ELR (cell line): Measurements from ENCODE around the gene INCENP.

ENCODE experiments used
- DNase-seq: peaks from one replicate; pipeline ENCODE4 v3.0.0-alpha.2; 2015; ENCODE audit warnings: low read depth

INCENP gene

DNA sequence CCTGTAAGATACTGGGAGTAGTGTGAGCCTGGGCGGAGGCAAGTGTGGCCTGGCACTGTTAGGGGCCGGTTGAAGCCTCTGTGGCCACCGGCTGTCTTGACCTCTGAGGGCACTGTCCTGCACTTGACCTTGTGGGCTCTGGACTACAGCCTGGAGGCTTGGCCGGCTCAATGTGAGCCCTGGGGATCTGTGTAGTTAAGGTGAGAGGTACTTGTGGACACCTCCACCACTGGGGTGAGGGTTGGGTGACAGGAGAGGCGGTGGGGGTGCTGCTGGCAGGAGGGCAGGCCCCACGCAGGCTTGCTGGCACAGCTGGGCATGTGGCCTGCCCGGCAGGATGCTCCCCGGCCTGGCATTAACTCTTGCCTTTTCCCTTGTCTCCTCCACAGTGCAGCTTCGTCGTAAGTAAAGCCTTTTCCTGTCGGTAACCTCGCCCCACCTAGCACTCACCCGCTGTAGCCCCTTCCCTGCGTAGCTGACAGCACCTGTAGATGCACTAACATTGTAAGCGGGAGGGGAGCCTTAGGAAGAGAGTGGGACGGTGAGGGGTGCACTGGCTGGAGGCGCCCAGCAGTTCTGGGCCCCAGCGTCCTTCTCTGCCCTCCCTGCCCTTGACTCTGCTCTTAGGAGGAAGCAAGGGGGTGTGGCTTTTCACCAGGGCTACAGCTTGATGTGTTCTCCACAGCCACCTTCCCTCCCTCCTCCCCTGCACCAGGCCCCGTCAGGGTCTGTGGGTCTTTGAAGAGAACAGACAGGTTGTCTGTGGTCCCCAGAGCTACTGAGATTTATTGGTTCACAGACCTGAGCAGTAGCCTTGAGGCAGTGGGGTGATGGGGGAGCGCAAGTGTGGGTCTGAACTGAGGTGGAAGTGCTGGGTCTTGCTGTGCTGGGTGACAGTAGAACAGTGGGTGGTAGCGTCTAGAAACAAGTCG is 17.6 kb downstream of the INCENP start:
- DNase-seq = no peak

DNA sequence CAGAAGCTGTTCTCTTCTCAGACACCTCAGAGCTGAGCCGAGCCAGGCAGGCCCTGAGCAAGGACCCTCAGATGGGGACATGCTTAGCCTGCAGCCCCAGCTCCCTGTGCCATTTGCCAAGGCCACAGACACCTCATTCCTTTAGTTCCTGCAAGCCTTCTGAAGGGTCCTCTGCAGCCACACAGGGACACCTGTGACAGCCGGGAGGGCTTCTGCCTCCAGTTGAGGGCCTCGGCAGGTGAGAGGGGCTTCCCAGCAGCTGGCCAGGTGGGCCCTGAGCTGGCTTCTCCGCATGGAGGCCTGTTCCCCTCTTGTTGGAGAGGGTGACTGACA is 18.2 kb downstream of the INCENP start:
- DNase-seq = no peak

DNA sequence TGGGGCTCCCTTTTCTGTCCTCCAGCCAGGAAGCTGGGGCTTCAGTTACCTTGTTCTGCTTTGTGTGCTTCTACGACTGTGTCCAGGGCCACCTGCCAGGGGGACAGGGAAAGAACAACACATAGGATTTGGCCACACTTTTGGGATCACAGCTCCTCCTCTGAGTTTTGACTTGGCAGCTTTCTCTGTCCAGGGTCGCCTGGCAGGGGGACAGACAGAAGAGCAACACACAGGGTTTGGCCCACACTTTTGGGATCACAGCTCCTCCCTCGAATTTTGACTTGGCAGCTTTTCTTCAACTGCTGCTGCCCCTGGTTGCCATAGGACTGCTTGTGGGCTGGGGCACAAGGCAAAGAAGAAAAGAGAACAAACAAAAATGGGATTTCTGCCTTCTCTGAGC is 19.1 kb downstream of the INCENP start:
- DNase-seq = no peak

DNA sequence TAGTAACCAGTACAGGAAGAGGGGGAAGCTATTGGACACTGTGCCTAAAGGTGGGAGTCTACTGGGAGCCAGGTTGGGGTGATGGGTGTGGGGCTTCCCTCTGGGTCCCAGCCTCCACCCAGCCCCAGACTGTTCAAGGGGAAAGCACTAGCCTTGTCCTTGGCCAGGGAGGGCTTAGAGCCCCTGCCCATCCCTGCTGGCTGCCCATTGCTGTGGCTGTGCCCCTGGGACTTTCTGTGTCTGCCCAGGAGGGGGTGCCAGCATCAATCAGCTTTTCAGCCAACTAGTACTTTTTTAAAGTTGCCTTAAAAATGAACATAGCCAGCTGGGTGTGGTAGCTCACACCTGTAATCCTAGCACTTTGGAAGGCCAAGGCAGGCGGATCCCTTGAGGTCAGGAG is 19.9 kb downstream of the INCENP start:
- no peak for DNase-seq

DNA sequence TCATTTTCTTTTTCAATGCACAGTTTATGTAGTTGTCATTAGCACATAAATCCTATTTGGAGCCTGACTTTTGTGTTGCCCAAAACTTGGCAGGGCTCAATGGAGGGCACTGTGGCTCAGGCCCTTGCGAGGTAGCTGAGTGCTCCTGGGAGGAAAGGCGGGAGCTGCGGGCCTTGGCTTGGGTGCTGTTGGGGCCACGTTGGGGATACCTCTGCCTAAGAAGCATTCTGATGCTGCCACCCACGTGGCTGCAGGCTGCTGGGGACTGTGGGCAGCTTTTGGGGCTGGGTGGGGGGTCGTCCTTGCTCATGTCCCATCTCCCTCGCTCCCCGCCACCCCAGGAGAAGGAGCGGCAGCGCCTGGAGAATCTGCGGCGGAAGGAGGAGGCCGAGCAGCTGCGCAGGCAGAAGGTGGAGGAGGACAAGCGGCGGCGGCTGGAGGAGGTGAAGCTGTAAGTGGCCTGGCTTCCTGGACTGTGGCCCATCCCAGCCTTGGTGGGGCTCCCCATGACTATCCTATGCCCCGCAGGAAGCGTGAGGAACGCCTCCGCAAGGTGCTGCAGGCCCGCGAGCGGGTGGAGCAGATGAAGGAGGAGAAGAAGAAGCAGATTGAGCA is 20.9 kb downstream of the INCENP start:
- no peak for DNase-seq

DNA sequence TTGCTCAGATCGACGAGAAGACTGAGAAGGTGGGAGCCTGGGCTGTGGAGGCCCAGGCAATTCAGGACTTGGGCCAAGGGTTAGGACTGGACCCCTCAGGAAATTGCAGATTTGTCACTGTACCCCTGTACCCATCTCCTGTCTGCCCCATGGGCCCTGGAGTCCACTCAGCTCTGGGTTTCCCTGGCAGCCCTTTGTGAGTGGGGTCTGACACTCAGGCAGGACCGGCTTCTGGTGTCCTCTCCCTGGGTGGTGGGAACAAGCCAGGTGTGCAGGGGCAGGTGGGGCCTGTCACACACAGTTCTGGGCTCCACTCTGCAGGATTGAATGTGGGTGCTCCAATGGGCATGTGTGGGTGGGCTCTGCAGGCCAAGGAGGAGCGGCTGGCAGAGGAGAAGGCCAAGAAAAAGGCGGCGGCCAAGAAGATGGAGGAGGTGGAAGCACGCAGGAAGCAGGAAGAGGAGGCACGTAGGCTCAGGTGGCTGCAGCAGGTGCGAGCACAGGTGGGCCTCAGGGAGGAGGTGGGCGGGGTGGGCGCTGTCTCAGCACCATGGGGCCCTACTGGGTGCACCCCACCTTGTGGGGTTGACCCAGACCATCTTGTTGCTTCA is 21.6 kb downstream of the INCENP start:
- DNase-seq = no peak

DNA sequence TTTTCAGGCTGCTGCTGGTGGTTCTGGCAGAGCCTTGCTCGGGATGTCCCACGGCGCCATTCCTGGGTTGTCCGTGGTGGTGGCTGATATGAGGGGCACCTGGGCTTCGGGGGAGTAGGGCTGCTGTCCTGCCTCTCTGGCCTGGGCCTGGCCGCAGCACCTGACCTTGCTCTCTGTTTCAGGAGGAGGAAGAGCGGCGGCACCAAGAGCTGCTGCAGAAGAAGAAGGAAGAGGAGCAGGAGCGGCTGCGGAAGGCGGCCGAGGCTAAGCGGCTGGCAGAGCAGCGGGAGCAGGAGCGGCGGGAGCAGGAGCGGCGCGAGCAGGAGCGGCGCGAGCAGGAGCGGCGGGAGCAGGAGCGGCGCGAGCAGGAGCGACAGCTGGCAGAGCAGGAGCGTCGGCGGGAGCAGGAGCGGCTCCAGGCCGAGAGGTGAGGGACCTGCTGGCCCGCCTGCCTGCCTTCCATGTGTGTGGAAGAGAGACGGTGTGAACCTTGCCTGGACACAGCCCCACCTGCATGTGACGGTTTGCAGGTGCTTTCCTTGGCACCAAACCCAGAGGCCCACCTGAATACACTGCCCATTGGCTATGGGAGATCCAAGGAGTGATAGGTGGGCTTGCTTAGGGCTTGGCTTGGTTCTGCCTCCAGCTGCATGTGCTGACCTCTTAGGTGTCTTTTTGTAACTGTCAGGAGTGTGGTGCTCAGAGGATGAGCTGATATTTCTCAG is 22.8 kb downstream of the INCENP start:
- DNase-seq = no peak

DNA sequence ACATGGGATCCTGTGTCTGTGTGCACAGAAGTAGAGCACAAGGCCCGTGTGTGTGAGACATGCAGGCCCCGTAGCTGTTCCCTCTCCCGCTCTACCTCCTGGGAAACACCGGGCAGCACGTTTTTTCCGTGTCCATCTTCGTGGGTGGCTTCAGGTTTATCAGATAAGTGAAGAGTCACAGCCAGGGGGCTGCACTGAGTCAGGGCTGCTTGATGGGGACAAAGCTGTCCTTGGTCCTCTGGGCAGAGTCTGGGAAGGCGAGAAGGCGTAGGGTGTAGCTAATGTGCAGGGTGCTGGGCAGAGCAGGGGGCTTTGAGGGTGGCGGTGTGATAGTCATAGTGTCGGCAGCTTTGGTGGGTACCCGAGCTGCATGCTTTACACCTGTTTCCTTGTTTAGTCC is 23.7 kb downstream of the INCENP start:
- DNase-seq = no peak

DNA sequence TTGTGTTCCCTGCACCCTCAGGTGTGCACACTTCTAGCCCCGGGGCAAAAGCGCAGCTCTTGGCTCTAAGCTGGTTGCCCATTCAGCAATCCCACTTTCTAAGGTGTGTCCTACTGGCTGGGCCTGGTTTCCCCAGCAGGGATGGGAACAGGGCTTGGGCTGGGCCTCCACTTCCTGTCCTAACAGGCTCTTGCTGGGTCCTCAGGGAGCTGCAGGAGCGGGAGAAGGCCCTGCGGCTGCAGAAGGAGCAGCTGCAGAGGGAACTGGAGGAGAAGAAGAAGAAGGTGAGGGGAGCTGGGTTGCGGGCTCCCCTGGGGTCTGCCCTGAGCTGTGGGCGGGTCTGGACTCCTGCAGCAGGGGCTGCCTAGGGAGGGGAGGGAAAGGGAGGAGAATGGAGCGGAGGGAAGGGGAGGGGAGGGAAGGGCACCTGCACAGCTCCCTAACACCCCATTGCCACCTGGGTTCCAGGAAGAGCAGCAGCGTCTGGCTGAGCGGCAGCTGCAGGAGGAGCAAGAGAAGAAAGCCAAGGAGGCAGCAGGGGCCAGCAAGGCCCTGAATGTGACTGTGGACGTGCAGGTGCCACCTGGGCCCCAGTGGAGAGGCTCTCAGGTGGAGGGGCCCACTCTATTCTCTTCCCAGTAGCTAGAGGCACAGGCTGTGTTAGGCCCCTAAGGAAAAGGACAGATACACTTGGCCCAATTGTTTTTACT is 24.6 kb downstream of the INCENP start:
- no peak for DNase-seq

DNA sequence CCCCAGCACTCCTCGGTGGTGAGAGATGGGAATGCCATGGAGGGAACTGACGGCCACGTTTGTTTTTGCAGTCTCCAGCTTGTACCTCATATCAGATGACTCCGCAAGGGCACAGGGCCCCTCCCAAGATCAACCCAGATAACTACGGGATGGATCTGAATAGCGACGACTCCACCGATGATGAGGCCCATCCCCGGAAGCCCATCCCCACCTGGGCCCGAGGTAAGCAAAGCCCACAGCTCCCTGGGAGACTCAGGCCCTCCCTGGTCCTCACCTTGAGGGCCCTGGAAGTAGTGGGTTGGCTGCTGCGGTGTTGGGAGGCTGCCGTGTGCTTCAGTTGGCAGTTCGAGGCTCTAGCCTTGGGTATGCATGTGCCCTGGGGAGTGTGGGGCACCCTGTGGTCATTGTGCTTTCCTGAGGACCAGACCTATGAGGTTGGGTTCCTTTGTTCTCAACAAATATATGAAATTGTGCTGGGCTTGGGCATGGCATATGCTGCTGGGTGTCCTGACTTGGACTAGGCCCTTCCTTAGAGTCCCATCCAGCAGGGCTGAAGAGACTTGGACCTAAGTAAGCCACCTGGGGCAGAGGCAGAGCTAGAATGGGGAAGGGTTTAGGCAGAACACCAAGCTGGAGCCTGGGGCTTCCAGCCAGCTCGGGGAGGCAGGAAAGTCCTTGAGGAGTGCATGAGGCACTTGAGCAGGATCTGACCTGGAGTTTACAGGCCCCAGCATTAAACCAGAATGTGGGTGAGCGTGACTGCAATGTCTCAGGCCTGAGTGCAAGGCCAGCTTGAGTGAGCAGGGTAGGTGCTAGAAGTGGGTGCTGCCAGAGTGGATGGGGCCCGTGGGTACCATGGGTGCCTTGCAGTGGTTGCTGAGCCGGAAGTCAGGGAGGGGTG is 26.4 kb downstream of the INCENP start:
- DNase-seq = no peak

DNA sequence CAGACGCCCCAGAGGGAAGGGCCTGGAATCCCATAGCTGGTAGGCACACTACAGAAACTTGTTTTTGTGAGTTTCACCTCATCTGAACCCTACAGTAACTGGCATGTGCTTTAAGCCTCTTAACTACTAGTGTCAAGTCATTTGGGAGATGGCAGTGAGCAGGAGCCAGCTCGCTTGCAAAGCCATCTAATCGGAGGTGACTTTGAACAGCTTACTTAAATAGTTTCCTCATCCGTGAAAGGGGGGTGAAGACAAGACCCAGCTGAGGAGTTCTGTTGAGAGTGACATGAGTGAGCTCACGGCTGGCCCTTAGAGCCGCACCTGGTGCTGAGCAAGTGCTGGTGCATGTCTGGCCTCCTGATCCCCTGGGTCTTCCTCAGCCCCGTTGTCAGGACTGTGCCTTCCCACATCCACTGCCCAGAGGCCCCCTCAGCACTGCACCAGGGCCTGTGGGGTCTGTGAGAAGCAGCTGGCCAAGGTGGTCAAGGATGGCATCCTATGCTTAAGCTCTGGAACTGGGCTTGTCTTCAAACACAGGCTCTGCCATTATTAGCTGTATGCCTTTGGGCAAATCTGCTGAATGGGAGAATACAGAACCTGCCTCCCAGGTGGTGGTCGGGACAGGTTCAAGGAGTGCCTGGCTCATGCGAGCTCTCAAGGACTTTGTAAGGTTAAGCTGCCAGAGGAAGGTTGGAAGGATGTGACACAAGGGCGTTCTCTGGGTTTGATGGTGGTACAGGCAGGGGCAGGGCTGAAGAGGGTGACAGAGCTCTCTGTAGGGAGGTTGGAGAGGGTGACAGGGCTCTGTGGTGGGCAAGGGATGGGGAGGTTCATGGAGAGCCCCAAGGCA is 27.3 kb downstream of the INCENP start:
- no peak for DNase-seq

DNA sequence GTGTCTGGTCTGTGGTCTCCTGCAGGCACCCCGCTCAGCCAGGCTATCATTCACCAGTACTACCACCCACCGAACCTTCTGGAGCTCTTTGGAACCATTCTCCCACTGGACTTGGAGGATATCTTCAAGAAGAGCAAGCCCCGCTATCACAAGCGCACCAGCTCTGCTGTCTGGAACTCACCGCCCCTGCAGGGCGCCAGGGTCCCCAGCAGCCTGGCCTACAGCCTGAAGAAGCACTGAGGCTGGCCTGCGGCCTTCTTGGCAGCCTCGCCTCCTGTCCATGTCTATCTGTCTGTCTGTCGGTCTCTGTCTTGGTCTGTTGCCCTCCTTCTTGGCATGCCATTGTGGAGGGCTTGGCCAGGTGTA is 27.9 kb downstream of the INCENP start:
- DNase-seq = no peak

DNA sequence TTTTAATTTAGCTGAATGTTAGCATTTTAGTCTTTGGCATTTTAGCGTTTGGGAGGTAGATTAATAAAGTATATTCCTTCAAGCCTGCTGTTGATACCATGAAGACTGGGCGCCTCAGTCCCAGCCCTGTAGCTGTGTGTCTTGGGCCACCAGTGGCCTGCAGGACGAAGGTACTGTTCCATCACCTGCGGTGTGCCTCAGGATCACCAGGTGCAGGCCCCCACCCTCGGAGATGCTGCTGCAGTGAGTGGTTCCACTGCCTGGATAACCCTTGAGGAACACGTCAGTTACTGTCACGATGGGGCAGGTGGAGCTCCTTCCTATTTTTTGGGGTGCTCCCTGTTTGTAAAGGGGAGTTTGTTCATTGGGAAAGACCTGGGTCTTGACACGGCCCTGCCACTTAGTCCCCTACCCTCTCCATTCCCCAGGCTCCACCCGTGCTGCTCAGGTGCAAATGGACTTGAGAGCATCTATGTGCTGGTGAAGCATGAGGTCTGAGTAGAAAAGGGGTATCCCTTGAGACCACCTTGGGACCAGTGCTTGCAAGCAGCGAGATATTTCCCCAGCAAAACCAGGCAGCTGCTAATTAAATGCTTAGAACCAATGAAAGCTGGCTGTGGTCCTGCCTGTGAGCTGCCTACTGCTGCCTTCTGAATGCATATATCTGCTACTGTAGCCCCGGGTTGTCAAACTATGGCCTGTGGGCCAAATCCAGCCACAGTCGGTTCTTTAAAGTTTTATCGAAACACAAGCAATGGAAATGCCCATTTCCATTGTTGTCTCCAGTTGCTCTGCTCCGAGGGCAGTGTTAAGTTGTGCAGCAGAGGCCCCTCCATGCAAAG is 28.7 kb downstream of the INCENP start:
- no peak for DNase-seq

DNA sequence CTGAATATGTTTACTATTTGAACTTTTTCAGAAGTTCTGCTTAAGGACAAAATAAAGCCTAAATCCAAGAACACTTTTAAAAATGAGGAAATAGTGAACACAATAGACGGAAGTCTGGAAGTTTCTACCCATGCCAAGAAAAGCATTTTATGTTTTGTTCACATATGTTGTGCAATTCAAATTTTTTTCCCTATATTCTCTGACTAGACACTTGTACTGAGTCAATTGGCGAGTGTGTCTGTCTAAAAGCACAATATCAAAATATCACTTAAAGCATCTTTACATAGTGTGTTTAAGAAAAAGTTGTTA is 29.2 kb downstream of the INCENP start:
- DNase-seq = no peak

DNA sequence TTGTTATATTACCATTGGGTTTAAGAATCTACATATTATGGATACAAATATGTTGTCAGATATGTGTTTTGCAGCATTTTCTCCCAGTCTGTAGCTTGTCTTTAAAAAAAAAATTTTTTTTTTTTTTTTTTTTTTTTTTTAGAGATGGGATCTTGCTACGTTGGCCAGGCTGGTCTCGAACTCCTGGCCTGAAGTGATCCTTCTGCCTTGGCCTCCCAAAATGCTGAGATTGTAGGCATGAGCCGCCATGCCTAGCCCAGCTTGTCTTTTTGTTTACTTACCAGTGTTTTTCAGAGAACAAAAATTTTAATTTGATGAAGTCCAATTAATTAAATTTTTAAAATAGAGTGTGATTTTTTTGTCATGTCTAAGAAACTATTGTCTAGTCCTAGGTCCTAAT is 29.8 kb downstream of the INCENP start:
- DNase-seq = no peak

DNA sequence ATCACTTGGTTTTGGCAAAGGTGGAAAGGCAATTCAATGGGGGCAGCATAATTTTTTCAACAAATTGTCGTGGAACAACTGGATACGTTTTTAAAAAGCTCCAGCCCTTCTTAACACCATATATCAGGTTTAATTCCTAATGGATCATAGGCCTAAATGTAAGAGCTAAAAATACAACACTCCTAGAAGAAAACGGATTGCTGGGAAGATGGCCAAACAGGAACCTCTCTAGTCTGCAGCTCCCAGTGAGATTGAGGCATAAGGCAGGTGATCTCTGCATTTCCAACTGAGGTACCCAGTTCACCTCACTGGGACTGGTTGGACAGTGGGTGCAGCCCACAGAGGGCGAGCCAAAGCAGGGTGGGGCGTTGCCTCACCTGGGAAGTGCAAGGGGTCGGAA is 33.8 kb downstream of the INCENP start:
- DNase-seq = no peak

DNA sequence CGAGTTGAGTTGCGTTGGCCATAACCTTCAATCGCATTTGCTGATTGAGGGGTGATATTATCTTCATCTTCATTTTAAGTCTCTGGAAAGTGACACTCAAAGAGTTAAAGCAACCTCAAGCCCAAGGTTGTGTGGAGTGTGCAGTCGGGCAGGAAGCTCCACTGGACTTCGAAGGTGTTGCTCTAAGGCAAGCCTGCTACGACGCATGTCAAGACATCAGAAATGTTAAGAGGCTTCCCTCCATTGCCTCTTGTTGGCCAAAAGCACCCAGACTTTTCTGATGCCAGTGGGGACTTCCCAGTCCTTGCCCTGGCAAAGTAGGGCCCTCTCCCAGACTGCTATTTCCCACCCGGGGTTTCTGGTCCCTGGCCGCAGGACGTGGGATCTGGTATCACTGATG is 42.6 kb downstream of the INCENP start:
- no peak for DNase-seq

DNA sequence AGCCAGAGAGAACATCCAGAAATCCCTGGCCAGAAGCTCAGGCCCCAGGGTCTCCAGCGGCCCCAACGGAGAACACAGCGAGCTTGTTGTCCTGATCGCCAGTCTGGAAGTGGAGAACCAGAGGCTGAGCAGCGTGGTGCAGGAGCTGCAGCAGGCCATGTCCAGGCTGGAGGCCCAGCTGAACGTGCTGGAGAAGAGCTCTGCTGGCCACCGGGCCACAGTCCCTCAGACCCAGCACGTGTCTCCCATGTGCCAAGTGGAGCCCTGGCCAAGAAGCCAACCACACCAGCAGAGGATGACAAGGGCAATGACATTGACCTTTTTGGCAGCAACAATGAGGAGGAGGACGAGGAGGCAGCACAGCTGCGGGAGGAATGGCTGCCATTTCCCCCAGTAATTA is 45.6 kb downstream of the INCENP start:
- DNase-seq = no peak

DNA sequence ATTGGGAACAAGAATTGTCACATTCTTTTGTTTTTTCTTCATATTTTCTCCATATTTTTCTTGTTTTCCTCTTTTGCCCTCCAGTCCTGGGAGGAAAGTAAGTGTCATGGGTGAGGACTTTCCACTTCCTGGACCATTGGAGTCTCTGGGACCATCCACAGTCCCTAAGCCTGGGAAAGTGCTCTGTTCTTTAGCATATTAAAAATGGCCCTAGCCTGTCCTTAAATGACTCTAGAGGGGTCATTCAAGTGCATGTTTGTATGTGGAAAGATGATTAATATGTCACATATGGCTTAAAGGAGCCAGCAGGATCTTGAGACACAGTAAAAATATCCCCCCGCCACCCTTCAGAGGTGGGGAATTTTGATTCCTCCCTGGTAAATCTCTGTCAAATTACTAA is 46.1 kb downstream of the INCENP start:
- no peak for DNase-seq
